MV-4-11 (cell line): ENCODE results near the gene LPIN1.

Experiments
- DNase-seq: peaks from one replicate; lab custom pipeline; 2025; lab: John Stamatoyannopoulos, UW

The LPIN1 gene

DNA sequence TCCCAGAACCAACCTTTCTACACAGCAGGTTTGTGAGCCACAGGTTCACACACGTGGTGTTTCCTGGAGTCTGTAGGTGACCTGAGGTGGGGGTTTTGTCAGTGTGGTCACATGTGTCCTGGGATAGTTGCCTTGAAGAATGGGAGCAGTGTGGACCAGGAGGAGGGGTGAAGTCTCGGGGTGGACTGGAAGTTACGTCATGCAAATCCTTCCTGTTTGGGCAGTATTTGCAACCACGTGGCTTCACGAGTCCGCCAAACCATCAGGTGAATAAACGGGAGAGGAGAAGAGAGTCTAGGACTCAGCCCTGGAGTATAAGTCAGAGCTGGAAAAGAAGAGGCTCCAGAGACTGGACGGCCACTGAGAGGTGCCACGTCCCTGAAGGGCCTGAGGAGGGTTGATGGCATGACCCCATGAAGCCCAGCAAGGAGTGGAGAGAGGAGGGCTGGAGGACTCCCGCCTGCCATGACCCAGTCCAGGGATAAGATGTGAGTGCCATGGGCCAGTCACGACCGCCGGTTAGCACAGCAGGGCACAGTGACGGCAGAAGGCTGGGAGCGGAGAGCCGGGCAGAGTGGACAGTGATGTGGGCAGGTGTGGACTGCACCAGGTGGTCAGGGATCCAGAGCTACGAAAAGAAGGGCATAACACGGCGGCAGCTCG, 16.5 kb downstream of the LPIN1 start:
- DNase-seq: no peak

GRCh38 chr2:11764359-11764758, 17.9 kb downstream of the LPIN1 start:
- DNase-seq: no peak

DNA sequence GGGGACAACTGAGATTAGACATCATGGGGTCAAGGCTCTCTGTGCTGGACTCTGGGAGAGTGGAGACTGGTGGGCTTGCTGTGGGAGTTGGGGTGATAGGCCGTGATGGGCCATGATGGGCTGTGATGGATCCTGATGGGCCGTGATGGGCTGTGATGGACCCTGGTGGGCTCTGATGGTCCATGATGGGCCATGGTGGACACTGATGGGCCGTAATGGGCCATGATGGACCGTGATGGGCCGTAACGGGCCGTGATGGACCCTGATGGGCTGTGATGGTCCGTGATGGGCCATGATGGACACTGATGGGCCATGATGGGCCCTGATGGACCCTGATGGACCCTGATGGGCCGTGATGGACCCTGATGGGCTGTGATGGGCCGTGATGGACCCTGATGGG, 18.5 kb downstream of the LPIN1 start:
- DNase-seq: no peak

- no peak for DNase-seq
These were observed 19.1 kb downstream of the LPIN1 start for GRCh38 chr2:11765501-11765900.

- DNase-seq: no peak
These were observed 19.6 kb downstream of the LPIN1 start for GRCh38 chr2:11766016-11766415.

- no peak for DNase-seq
These were observed 21.3 kb downstream of the LPIN1 start for GRCh38 chr2:11767779-11768178.

- no peak for DNase-seq
These were observed 22.5 kb downstream of the LPIN1 start for GRCh38 chr2:11768946-11769345.

DNA sequence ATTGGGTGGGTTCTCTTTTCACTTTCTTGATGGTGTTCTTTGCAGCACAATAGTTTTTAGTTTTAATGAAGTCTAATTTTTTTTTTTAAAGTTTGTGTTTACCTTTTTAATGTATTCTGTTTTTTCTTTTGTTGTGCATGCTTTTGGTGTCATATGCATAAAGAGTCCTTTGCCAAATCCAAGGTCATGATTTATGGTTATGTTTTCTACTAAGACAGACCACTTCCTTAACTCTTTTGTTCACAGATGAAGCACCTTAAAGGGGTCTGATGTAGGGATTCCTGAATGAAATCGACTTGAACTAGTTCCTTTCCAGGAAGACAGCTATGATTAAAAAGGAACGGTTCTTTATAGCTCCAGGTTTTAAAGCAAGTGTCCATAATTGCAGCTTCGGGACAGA, 23.1 kb downstream of the LPIN1 start:
- no peak for DNase-seq

- no peak for DNase-seq
These were observed 24.2 kb downstream of the LPIN1 start for GRCh38 chr2:11770531-11771188.

- peak; percentile 35 for DNase-seq
These were observed 25.7 kb downstream of the LPIN1 start for GRCh38 chr2:11771971-11772615.

GRCh38 chr2:11773111-11773510, 26.7 kb downstream of the LPIN1 start:
- no peak for DNase-seq

DNA sequence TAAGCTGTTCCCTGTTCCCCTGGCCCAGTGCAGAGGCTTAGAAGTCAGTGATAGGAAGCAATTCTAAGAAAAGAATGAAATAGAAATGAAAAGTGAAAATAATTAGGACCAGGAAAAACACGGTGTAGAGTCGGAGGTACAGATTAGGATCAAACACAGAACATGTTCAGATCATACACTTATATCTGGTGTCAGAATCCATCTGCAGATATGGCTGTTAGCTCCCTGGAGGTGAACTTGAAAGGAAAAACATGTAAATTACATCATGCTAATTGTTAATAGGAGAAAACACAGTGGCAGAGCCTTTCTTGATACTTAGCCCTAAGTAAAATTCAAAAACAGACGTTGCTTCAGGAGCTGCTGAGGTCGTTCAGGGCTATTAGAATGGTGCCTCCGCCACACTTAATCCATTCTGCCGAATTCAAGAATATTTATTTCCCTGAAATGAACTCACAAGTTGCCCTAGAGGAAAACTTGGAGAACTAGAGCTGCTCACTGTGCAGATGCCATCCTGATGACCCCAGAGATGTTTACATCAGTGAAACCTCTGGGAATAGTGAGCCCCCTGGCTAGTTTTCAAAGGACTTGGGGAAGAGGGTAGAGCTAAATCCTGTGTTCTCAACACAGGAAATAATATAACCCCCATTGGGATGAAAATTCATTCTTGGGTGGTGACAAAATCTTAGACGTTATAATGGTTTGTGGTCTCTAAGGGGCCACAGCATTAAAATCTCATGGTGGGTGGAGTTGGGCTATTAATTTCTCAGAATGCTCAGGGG, 27.5 kb downstream of the LPIN1 start:
- DNase-seq: no peak

- no peak for DNase-seq
These were observed 28.2 kb downstream of the LPIN1 start for GRCh38 chr2:11774600-11774999.

DNA sequence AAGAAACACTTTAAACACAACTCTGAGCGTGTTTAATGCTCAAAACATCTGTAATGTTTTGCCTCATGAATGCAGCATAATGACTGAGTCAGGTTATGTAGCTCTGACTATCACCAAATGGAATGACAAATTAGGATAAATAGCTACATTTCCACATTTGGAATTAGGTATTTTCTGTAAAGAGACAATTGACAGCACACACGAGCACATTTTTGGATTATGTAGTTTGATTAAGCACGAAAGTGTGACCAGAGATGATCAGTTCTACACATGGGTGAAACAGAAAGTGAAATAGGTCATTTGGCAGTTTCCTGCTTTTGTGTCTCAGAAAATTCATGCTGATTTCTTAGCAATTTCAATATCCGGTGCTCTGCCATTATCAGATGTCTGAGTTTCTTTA, 29.0 kb downstream of the LPIN1 start:
- DNase-seq: peak; percentile 58

GRCh38 chr2:11777066-11777782, 30.8 kb downstream of the LPIN1 start:
- peak; percentile 79 for DNase-seq

- DNase-seq: no peak
These were observed 31.5 kb downstream of the LPIN1 start for GRCh38 chr2:11777886-11778415.

DNA sequence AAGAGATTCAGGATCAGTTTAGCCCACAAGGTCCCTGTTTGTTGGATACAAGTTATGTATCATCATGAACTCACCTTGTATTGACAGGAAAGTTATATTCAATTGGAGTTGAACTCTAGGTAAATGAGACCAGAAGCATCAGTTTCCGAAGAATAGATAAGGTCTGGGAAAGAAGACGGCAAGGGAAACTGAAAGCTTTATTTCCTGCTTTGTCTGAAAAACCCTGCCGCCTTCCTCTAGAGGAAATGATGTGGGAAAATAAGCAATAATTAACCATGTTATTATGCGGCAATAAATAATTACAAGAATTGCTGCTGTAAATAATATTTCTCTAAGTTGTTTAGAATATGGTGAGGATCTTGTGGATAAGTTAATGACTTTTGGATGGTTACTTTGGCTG, 32.0 kb downstream of the LPIN1 start:
- DNase-seq: no peak

DNA sequence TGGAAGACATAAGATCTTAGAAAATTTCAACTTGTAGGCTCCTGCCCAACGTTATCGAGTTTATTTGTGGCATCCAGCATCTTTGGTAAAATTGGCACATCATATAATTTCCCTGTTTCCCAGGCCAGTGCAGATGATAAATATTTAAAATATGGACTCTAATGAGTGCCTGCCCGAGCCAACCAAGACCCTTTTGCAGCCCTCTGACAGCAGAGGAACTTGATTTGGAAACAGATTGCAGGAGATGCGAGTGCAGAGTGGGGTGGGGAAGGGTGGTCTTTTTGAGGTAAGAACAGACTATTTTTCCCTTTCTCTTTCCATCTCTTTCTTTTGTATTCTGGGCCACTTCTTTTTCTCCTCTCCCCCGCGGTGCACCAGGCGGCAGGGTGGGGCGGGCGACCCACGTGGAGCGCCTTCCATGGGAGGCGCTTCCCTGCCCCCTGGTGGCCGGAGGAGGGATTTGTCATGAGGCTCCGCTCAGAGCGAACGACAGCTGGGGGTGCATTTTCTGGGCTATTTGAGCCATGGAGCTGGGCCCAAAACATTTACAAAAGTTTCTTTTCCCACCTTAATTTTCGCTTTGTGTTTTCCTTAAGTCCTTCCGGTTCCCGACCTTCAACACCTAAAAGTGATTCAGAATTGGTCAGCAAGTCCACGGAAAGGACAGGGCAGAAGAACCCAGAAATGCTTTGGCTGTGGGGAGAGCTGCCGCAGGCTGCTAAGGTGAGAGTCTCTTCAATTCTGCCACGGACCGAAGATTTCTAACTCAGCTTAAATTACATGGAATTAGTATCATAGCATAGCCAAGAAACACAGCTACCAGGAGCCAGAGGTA, 32.7 kb downstream of the LPIN1 start:
- peak; percentile 52 for DNase-seq

DNA sequence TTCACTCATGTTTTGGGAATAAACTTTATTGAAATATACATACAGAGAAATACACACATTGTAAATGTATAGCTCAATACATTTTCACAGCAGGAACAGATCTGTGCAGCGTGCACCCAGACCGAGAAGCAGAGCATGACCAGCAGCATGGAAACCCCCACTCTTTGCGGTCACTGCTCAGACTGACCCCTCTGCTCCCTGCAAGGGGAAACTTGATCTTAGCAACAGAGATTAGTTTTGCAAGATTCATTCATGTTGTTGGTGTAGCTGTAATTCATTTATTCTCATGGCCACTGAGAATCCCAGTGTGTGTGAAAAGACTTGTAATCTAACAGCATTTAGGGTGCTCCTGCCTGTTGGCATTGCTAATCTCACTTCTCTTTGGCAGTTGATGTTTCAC, 35.2 kb downstream of the LPIN1 start:
- no peak for DNase-seq

DNA sequence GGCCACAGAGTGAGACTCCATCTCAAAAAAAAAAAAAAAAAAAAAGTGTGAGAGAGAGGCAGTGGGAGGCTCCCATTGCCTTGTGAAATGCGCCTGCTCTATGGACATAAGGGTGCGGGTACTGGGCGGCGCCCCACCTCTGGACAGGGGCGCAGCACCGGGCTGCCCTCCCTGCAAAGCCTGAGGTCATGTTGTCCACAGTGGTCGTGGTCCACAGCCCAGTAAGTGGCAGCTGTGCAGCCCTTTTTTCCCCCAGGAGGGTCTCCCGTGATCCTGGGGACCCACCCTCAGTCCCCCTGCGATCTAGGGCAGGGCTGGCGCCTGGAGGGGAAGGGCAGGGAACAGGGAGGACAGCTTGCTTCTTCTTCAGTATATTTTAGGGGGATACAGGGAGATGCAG, 37.8 kb downstream of the LPIN1 start:
- no peak for DNase-seq
